ENCODE results near the gene ZNRD2. TPM values are rescaled to one million over a fixed set of nuclear protein-coding genes. Genes with fewer than 3 reads are reported as not detected.

The ZNRD2 gene
- total RNA-seq, 1 experiment from 2014 or later = 70.9 TPM

- TF ChIP-seq ESRRA (CRISPR knock-in tag; IDR thresholded peaks at IDR 0.05; ENCODE audit: borderline replicate concordance) (0 out of 2 replicates have a peak, but pooled peaks have one; percentile 35), ELF4 (CRISPR knock-in tag; IDR thresholded peaks at IDR 0.05; ENCODE audit: low read depth) (no peak), HMGXB4 (CRISPR knock-in tag; IDR thresholded peaks at IDR 0.05) (peak; percentile 74; the same call in 1 of the 2 replicates), STAT6 (CRISPR knock-in tag; conservative IDR thresholded peaks at IDR 0.05; ENCODE audit: low read depth) (0 out of 2 replicates have a peak, but pooled peaks have one; percentile 37), NR3C1 (CRISPR knock-in tag; conservative IDR thresholded peaks at IDR 0.05; ENCODE audit: low read depth) (no peak), MYBL2 (CRISPR knock-in tag; IDR thresholded peaks at IDR 0.05) (no peak), ZNF263 (CRISPR knock-in tag; IDR thresholded peaks at IDR 0.05; ENCODE audit: low read depth) (no peak), NFYB (CRISPR knock-in tag; conservative IDR thresholded peaks at IDR 0.05; ENCODE audit: low read depth) (no peak)
Observed at GRCh38 chr11:65591939-65592857, 21.9 kb downstream of the ZNRD2 start (continued).

- Mint-ChIP-seq H3K36me3 (no peaks in the 10 kb centered on the region), H3K4me1 (peaks cover 25% of the 10 kb centered on the region), H3K9me3 (no peaks in the 10 kb centered on the region), H3K27me3 (ENCODE audit: low read depth) (peaks cover 53% of the 10 kb centered on the region), H3K4me3 (peak overlapping the region; percentile 65), H3K27ac (no peak overlapping the region)
- no peak for DNase-seq (ENCODE audit: low spot score)
- ChIA-PET POLR2A (interaction anchor here (0.6 to 2.0 kb wide), 5 partner anchors 15 to 832 kb away, joined by 3 to 8 read pairs (median 3); partner anchors contain the start of genes PCNX3 and SIPA1), CTCF (interaction anchor here (0.6 to 13.8 kb wide), 38 partner anchors 9 to 452 kb away, joined by 3 to 311 read pairs (median 6); partner anchors contain the start of genes AP5B1, CCDC85B, EHBP1L1 and FAM89B)
- ATAC-seq = no peak
- TF ChIP-seq RELA (CRISPR knock-in tag; IDR thresholded peaks at IDR 0.05; ENCODE audit: borderline replicate concordance) (peak; percentile 73; the same call in 1 of the 2 replicates), ZNF232 (CRISPR knock-in tag; IDR thresholded peaks at IDR 0.05) (no peak), E2F4 (CRISPR knock-in tag; IDR thresholded peaks at IDR 0.05; ENCODE audit: borderline replicate concordance, low read depth) (no peak), E2F1 (CRISPR knock-in tag; IDR thresholded peaks at IDR 0.05) (no peak), ZNF121 (CRISPR knock-in tag; IDR thresholded peaks at IDR 0.05) (no peak), OVOL2 (CRISPR knock-in tag; IDR thresholded peaks at IDR 0.05; ENCODE audit: borderline replicate concordance) (no peak), NFATC4 (CRISPR knock-in tag; IDR thresholded peaks at IDR 0.05) (no peak)
- TF ChIP-seq, protein P1, sequence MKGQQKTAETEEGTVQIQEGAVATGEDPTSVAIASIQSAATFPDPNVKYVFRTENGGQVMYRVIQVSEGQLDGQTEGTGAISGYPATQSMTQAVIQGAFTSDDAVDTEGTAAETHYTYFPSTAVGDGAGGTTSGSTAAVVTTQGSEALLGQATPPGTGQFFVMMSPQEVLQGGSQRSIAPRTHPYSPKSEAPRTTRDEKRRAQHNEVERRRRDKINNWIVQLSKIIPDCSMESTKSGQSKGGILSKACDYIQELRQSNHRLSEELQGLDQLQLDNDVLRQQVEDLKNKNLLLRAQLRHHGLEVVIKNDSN (CRISPR knock-in tag; IDR thresholded peaks at IDR 0.05) = peak; percentile 64; the same call in 1 of the 2 replicates
- TF ChIP-seq, protein P2, sequence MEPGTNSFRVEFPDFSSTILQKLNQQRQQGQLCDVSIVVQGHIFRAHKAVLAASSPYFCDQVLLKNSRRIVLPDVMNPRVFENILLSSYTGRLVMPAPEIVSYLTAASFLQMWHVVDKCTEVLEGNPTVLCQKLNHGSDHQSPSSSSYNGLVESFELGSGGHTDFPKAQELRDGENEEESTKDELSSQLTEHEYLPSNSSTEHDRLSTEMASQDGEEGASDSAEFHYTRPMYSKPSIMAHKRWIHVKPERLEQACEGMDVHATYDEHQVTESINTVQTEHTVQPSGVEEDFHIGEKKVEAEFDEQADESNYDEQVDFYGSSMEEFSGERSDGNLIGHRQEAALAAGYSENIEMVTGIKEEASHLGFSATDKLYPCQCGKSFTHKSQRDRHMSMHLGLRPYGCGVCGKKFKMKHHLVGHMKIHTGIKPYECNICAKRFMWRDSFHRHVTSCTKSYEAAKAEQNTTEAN (CRISPR knock-in tag; IDR thresholded peaks at IDR 0.05) = no peak
- TF ChIP-seq, protein P3, sequence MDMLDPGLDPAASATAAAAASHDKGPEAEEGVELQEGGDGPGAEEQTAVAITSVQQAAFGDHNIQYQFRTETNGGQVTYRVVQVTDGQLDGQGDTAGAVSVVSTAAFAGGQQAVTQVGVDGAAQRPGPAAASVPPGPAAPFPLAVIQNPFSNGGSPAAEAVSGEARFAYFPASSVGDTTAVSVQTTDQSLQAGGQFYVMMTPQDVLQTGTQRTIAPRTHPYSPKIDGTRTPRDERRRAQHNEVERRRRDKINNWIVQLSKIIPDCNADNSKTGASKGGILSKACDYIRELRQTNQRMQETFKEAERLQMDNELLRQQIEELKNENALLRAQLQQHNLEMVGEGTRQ (CRISPR knock-in tag; IDR thresholded peaks at IDR 0.05) = peak; percentile 72
Observed at GRCh38 chr11:65592858-65593517, 22.7 kb downstream of the ZNRD2 start.
